ENCODE data around the gene UBE2V1.
"Not testable (repeated sequence)": the region's sequence is repeated elsewhere in the genome, so short reads cannot be mapped to it uniquely, and the experiment has no call there.

The UBE2V1 gene

DNA sequence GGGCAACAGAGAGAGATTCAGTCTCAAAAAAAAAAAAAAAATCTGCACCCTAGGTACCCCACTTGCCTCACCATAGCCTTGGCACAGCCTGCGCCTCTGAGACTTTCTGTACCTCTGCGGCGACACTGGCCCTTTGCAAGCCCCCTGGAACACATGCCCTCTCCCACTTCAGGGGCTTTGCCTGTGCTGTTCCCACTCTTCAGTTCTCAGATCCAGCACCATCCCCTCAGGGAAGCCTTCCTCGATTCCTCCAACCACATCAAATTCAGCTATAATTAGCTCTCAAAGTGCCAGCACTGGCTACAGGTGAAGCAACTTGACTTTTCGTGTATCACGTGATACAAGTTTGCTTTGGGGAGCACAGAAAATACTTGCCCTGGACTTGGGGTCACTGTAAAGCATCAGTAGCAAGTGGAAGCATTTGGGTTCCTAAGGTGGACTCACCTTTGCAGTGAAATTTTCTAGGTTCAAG is 2.1 kb upstream of the UBE2V1 start:
- no peak for DNase-seq (ENCODE audit: low read depth)

DNA sequence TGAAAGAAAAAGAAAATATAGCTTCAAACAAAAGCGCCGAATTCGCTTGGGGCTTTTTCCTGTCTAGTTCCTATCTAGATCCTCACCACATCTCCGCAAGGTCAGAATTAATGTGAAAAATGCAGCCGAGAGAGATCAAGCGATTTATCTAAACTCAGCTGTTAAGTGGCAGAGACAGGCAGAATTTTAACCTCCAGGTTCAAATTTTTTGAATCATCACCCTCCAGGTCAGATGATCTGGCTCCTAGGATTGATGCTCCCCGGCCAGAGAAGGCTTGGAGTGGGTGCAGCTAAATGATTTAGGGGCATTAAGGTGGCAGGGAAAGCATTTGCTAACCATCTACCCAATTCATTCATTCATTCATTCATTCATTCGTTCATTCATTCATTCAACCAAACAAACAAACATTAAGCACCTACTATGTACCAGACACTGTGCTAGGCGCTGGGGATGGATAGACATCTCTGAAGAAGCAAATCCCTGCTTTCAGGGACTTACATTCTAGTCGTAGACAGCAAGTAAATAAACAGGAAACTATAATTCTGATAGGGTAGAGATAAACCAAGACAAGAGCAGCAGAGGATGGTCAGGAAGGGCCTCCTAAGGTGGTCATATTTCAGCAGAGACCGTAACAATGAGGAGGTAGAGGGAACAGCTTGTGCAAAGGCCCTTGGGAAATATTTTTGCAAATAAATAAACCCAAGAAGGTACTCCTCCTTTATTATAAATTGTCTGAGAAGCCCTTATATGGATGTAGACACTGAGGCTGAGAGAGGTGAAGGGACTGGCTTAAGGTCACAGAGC is 672 bp upstream of the UBE2V1 start:
- no peak for DNase-seq (ENCODE audit: low read depth)

DNA sequence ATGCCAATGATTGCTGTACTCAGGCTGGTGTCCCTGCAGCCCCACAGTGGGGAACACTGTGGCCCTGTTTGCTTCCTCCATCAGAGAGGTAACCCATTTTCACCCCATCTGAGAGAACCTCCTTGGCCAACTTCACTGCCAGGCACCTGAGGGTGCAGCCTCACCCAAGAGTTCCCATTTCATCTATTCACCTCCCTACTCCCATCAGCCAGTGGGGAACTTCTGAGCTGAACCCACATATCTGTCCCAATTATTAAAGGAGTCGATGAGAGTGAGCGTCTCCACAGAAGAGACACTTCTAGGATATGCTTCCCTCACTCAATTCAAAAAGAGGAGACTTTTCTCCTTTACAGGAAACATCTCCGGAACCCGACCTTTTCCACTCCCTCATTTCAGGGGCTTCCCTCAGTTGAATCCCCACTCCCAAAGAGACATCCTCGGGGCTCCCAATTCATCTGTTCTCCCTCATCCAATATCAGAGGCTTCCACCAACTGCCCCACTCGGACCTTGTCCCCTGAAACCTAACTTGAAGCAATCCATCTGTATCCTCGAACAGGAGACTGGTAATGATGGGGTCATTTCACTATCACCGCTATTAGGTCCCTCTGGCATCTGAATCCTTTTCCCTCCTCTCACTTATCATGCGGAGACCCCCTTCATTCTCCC is 988 bp downstream of the UBE2V1 start:
- DNase-seq (ENCODE audit: low read depth) = no peak

DNA sequence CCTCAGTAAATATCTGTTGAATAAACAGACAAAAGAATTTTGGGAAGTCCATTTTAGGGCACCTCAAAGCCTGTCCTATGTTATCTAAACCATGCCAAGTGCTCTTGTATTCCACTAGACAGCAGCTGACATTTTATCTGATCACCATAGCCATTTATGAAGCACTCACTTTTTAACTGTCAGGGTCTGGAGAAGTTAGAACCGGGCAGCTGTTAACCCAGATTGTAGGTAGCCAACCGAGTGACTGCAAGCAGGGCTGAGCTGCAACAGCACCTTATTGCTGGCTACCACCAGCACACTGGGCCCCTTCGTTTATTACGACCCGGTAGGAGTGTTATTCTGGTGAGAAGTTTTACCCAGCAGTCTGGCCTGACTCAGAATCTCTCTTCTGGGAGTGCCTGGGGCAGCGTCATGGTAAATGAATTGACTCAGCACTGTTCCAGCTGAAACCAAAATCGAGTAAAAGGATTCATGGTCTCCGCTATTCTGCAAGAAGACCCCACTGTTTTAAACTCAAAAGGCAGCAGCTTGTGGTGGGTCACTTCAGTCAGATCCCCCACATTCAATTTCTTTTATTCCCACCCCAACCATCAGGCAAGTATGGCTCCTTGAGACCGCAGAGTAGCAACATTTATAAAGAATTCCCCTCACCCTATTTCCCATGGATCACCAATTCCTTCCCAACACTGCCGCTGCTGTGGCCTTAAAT is 1.7 kb downstream of the UBE2V1 start:
- DNase-seq (ENCODE audit: low read depth) = no peak

DNA sequence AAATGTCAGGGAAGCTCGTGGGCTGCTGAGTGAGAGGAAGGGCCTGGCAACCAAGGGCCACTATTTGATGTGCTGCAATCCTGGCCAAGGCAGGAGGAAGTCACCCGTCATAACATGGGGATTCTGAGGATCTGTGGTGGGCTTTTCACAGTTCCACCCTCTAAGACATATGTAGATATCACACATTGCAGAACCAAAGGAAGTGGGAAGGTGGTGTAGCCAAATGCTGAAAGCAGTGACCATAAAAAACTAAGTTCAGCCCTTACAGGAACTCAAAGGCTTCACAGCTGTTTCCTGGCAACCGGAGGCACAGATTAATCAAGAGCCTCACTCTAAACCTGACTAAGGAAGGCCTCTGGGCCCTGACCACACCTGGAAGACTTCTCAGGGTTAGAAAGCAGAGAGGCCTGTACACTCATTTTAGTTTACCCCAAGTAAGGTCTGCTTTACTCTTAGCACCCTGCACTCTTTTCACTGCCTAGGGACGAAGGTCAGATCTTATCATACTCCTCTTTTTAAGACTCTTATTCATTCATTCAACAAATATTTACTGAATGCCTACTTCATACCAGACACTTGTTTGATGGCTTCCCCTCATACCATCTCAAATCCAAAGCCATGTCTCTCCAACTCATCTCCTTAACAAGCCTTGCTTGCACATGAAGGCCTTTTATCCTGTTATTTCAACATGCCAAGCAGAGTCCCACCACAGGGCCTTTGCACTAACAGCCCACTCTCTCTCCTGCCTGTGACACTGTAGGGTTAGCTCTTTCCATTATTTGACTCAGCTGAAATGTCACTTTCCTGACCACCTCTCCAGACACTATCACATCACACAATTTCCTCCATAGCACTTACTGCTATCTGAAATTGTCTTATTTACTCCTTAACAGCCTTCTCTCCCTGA is 2.6 kb downstream of the UBE2V1 start:
- no peak for DNase-seq (ENCODE audit: low read depth)

DNA sequence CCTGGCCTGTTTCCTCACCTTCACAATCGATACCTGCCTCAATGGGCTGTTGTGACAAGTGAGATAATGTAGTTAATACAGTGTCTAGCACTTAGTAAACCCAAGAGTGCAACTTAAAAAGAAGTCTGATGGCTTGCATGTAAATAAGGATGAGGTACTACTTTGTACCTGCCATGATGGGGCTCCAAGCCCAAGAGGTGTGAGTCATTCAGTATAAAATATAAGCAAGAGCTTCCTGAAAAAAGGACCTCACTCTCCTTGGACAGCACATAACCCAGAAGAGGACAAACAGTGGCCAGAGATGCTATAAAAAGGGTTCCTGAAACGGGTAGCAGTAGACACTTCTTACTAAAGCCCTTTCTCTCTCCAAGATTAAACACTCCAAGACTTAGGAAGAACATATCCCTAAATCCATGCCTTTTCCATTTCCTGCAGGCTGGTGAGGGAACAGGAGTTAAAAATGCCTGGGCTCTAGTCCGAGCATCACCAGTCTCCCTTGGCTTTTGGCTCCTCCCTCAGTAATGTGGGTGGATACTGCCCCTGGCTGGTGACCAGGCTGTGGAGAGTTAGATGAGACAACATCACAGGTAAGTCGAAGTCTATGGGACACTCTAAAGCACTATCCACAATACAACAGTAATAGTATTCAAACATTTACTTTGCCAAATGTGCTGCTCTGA is 4.3 kb downstream of the UBE2V1 start:
- DNase-seq (ENCODE audit: low read depth) = no peak

DNA sequence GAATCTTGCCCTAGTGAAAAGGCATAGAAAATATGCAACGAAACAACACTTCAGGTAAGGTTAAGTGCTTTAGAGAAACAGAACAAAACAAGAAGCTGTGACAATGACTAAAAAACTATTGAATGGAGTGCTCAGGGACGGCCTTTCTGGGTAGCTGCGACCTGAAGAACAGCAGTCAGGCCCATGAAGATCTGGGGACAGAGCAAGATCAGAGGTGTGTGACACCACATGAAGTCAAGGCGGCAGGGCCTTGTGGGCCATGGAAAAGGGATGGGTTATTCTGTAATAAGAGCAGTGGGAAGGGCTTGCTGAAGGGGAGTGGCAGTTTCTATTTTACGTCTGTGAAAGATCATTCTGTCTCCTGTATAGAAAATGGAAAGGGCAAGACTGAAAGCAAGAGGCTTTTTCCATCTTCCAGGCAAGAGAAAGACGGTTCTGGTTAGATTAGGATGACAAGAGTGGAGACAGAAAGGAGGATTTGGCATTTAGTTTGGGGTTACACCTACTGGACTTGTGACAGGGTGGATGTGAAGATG is 5.1 kb downstream of the UBE2V1 start:
- no peak for DNase-seq (ENCODE audit: low read depth)

DNA sequence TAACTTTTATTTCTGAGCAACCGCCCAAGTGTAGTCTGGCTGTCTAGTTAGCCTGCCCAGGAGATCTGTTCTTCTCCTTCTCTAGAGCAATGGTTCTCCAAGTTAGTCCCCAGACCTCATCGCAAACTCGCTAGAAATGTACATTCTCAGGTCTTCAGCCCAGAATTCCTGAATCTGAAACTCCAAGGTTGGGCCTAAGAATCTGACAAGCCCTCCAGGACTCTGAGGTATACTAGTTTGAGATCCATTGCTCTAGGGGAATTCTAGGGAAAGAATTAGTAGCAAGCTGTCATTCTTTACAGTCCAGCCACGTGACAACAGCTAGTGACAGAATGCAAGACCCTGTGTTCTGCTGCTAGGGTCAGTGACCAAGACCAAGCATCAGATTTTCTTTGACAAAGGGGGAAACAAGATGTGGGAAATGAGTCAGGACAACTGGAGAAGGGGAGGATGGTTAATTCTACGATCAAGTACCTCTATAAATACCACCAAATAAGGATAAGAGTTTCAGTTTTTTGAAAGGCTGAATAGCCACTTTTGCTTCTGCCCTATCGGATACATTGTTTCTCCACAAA is 5.8 kb downstream of the UBE2V1 start:
- no peak for DNase-seq (ENCODE audit: low read depth)

DNA sequence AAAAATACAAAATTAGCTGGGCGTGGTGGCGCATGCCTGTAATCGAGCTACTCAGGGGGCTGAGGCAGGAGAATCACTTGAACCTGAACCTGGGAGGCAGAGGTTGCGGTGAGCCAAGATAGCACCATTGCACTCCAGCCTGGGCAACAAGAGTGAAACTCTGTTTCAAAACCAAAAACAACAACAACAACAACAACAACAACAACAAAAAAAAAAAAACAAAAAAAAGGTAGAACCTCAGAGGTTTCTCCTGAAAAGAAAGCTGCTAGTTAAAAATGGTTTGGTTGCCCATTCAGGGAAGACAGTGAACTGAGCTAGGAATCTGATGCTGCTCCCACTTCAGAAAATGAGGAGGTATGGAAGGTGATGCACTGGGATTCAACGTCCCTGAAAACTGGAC is 6.3 kb downstream of the UBE2V1 start:
- not testable (repeated sequence) for DNase-seq (ENCODE audit: low read depth)

DNA sequence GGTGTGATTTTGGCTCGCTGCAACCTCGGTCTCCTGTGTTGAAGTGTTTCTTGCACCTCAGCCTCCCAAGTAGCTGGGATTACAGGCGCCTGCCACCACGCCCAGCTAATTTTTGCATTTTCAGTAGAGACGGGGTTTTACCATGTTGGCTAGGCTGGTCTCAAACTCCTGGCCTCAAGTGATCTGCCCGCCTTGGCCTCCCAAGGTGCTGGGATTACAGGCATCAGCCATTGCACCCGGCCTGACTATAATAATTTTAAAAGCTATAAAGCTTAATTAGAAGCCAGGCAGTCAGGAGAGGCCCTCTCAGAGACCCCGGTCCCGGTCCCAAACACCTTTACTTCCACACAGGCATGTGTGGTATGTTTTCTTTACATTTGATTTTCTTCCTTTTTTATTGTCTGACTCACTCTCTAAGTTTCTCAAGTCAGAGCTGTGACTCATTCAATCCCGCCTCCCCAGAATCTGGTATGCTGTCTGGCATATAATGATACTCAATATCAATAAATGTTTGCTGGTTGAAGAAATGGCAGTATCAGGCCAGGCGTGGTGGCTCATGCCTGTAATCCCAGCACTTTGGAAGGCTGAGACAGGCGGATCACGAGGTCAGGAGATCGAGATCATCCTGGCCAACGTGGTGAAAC is 9.4 kb downstream of the UBE2V1 start:
- DNase-seq (ENCODE audit: low read depth) = not testable (repeated sequence)

DNA sequence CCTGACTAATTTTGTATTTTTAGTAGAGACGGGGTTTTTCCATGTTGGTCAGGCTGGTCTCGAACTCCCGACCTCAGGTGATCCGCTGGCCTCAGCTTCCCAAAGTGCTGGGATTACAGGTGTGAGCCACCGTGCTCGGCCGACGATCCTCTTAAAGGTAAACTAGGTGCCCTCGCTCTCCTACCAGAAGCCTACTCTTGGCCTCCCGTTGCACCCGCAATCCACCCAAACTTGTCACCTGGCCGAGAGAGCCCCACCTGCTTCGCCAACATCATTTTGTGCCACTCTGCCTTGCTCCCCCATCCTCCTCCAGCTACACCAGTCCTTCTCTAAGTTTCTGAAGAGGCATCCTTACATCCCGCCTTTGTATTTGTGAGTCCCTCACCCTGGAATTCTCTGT is 10.4 kb downstream of the UBE2V1 start:
- not testable (repeated sequence) for DNase-seq (ENCODE audit: low read depth)

DNA sequence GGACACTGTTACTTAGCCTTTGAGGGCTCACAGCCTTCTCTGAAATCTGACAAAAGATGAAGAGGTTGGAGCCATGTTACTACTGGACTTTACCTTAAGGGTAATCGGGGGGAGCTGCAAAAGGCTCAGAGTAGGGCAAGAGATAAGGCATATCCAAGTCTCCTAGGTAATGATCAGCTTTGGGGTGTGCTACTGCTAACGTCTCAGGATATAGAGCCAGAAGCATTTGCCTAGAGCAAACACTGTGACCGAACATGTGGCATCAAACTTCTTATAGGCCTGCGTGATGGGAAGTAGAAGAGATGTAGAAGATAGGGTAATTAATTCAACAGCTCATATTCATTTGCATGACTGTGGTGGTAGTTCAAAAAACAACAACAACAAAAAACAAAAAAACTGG is 11.1 kb downstream of the UBE2V1 start:
- DNase-seq (ENCODE audit: low read depth) = no peak

DNA sequence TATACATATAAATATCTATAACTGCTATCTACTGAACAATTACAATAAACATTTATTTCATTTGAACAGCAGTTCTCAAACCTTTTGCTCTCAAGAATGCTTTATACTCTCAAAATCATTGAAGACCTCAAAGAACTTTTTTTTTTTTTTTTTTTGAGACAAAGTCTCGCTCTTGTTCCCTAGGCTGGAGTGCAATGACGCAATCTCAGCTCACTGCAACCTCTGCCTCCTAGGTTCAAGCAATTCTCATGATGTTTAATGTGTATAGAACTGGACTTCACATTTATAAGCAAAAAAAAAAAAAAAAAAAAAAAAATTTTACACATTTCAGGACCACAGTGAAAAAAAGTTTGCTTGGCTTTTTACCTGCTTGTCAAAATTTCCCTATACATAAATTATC is 11.7 kb downstream of the UBE2V1 start:
- DNase-seq (ENCODE audit: low read depth) = no peak

DNA sequence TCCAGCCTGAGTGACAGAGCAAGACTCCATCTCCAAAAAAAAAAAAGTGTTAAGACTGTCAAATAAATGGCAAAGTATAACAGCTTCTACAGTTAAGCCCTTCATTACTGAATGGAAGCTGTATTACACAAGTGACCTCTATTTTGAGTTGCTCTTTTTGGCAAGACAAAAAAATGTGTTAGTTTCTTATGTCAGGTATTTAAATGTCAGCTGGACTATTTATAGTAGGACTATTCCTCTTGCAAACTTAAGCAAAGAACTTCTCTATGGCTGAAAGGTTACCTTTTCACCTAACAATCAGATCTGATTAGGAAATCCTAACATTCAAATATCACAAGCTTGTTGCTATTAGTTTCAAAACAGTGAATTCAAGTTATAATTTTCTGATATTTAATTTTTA is 12.4 kb downstream of the UBE2V1 start:
- DNase-seq (ENCODE audit: low read depth) = no peak

DNA sequence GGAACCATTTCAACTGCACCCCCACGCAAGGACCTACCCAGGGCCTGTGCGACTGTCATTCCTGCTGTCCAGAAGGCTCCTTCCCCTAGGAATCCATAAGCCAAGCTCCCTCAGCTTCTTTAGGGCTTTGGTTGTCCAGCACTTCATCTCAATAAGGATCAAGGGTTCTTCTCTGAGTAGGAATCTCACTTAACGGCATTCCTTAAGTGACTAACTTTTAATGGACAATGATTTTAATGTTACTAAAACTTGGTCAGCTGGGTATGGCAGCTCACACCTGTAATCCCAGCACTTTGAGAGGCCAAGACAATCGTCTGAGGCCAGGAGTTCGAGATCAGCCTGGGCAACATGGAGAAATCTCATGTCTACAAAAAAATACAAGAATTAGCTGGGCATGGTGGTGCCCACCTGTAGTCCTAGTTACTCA is 13.4 kb downstream of the UBE2V1 start:
- DNase-seq (ENCODE audit: low read depth) = no peak

DNA sequence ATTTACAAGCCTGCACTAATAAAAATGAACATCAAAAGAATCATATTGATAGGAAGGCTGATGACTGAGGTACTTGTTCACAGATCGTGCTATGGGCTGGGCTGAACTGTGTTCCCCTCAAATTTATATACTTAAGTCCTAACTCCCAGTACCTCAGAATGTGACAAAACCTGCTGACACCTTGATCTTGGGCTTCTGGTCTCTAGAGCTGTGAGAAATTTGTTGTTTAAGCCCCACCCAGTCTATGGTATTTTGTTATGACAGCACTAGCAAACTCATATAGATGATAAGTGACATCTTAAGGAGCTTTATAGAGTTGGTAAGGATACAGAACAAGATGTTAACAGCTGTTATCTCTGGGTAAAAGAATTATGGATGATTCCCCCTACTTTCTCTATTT is 13.8 kb downstream of the UBE2V1 start:
- DNase-seq (ENCODE audit: low read depth) = no peak

DNA sequence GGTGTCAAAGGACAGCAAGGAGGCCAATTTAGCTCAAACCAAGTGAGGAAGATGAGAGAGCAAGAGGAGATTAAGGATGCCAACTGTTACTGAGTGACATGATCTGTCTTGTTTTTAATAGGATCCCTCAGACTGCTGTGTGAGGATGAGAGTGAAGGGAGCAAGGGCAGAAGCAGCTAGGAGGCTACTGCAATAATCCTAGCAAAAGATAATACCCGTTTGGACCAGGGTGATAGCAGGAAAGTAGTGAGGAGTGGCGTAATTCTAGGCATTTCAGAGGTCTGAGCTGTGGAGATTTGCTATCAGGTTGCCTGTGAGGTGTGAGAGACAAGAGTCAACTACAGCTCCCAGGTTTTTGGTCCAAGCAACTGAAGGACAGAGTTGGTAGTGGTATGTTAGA is 14.7 kb downstream of the UBE2V1 start:
- no peak for DNase-seq (ENCODE audit: low read depth)

DNA sequence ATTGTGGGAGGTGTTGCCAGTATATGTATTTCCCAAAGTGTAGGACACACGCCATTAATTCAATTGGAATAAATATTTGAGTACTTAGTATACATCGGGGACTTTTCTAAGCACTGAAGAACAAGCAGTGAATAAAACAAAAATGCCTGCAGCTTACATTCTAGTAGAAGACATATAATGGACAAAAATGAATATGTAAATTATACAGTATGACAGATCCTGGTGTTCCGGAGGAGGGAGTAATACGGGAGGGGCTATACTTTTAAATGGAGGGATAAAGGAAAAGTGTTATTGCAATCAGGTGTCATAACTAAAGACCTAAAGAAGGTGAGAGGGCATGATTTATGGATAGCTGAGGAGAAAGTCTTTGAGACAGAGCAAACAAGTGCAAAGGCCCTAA is 15.1 kb downstream of the UBE2V1 start:
- DNase-seq (ENCODE audit: low read depth) = no peak

DNA sequence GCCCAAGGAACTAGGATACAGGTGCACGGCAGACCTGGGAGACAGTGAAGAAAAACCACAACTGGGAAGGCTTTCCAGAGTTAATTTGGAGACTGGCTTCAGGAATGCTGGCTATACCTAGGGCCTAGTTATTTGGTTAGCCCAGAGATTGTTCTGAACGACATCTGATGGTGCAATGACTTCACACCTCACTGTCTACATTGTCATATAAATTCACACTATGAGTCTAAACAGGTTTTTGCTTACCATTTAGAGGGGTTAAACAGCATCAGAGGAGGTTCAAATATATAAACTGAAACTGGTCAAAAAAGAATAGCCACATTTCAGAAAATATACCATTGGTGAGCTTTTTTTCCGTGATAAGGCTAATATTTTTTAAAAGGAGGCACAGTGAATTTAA is 16.7 kb downstream of the UBE2V1 start:
- no peak for DNase-seq (ENCODE audit: low read depth)

DNA sequence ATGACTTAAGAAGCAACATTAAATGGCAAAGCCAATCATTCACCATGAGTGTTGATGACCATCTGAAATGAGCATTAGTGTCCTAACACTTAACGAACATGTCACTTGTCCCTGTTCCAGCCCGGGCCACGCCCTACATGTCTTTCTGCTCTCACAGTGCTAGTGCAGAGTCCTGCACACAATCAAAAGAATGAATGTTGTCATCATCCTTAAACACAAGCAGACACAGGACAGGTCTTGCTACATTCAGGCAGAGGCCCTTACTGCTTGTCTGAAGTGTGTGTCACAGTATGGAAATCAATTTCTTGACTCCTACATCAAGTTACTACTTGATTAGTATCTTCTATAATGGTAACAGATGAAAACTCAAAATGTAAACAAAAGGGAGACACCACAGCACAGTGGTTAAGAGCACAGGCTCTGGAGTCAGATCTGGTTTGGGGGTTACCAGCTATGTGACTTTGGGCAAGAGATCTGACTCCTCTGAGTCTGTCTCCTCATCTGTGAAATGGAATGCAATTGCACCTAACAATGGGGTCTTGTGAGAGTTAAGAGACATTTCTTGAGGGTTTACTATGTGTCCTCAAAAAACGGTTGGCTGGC is 17.4 kb downstream of the UBE2V1 start:
- no peak for DNase-seq (ENCODE audit: low read depth)
